Keratinocyte (primary cell): Measurements from ENCODE around the gene ITPK1. TPM values are rescaled to one million over a fixed set of nuclear protein-coding genes. Genes with fewer than 3 reads are reported as not detected.

Source experiments
- DNase-seq: peaks from one replicate; pipeline ENCODE4 v3.0.0-alpha.2; 2011; ENCODE audit warnings: low read depth, missing footprints, low spot score
- FAIRE-seq: peaks from 2 replicates; lab custom pipeline; 2011; peaks lifted over from hg19 to GRCh38; lab: Jason Lieb, UNC
- H2AFZ ChIP-seq: 2 replicates; pipeline ENCODE4 v1.6.0; 2012; ENCODE audit warnings: low read length, control low read depth, inconsistent platforms; ENCODE audit not compliant: control insufficient read depth
- H3K27ac ChIP-seq: 2 replicates; pipeline ENCODE4 v1.5.1; 2011; ENCODE audit warnings: low read length; ENCODE audit not compliant: control insufficient read depth, insufficient read depth
- H3K27me3 ChIP-seq: 3 replicates; pipeline ENCODE4 v1.6.0; 2011; ENCODE audit warnings: low read length; ENCODE audit not compliant: control insufficient read depth, insufficient read depth; ENCODE audit errors: extremely low read depth
- H3K36me3 ChIP-seq, 2 experiments: 2 replicates in 1 of 2; 3 replicates in 1 of 2; pipeline ENCODE4 v1.5.1; 2011; ENCODE audit warnings: low read length in 2 of 2, mild to moderate bottlenecking in 1 of 2; ENCODE audit not compliant: control insufficient read depth in 2 of 2, insufficient read depth in 2 of 2; ENCODE audit errors: extremely low read depth in 1 of 2
- H3K4me1 ChIP-seq: 3 replicates; pipeline ENCODE4 v1.5.1; 2011; ENCODE audit warnings: low read length; ENCODE audit not compliant: control insufficient read depth, insufficient read depth; ENCODE audit errors: extremely low read depth
- H3K4me2 ChIP-seq: 3 replicates; pipeline ENCODE4 v1.6.0; 2011; ENCODE audit warnings: low read depth, low read length; ENCODE audit not compliant: control insufficient read depth, insufficient read depth; ENCODE audit errors: extremely low read depth
- H3K4me3 ChIP-seq, 3 experiments: fragments of 200-600 bp in 1 of 3; sonication (generic) in 1 of 3; 2 replicates in 2 of 3; 3 replicates in 1 of 3; pipeline ENCODE4 v1.5.1; 2011 to 2016; ENCODE audit warnings: low read length in 3 of 3, mild to moderate bottlenecking in 3 of 3, control low read depth in 2 of 3, inconsistent platforms in 1 of 3, low read depth in 1 of 3, mixed read lengths in 1 of 3, mixed run types in 1 of 3, moderate library complexity in 1 of 3; ENCODE audit not compliant: control insufficient read depth in 2 of 3, insufficient read depth in 2 of 3; ENCODE audit errors: extremely low read depth in 1 of 3
- H3K79me2 ChIP-seq: 2 replicates; pipeline ENCODE4 v1.6.0; 2012; ENCODE audit warnings: low read length; ENCODE audit not compliant: control insufficient read depth, insufficient read depth
- H3K9ac ChIP-seq: 3 replicates; pipeline ENCODE4 v1.6.0; 2011; ENCODE audit warnings: low read length; ENCODE audit not compliant: control insufficient read depth, insufficient read depth; ENCODE audit errors: extremely low read depth
- H3K9me1 ChIP-seq: 3 replicates; pipeline ENCODE4 v1.6.0; 2011; ENCODE audit warnings: low read length; ENCODE audit not compliant: control insufficient read depth, insufficient read depth; ENCODE audit errors: extremely low read depth
- H3K9me3 ChIP-seq: 2 replicates; pipeline ENCODE4 v1.5.1; 2012; ENCODE audit warnings: low read depth, low read length; ENCODE audit not compliant: control insufficient read depth
- H4K20me1 ChIP-seq: 3 replicates; pipeline ENCODE4 v1.6.0; 2011; ENCODE audit warnings: low read length; ENCODE audit not compliant: control insufficient read depth, insufficient read depth; ENCODE audit errors: extremely low read depth
- EZH2 ChIP-seq: IDR thresholded peaks from one replicate; pipeline ENCODE4 v1.6.1; 2012; ENCODE audit warnings: inconsistent platforms, mild to moderate bottlenecking, low read length, moderate library complexity
- dilution Hi-C: fragments of 300-500 bp; cut with MboI; formaldehyde crosslinking; loops from one replicate; pipeline ENCODE4 v1.7.0; 2020; ENCODE audit warnings: low sequenced_read_pairs; ENCODE audit not compliant: extremely low pct_ligation_motif_present
- polyA plus RNA-seq, 5 experiments: library from polyadenylated mRNA; depleted of rRNA in 3 of 5; stranded (reverse) in 3 of 5; stranded (forward) in 1 of 5; unstranded in 1 of 5; fragments of >200 nt; gene quantifications; 1 replicate in 1 of 5; 2 replicates in 3 of 5; 3 replicates in 1 of 5; pipeline versions ENCODE4 v1.2.1 to v1.2.3, GENCODE V29; 2011 to 2012; ENCODE audit warnings: missing spikeins in 2 of 5, low read depth in 1 of 5, low replicate concordance in 1 of 5
- TF ChIP-seq, protein P1 (sequence below), 3 experiments: IDR thresholded peaks in 1 of 3; conservative IDR thresholded peaks in 1 of 3; optimal IDR thresholded peaks in 1 of 3; 2 replicates in 2 of 3; 3 replicates in 1 of 3; pipeline versions ENCODE3 to v1.5.1; 2011; ENCODE audit warnings: low read length in 3 of 3, mild to moderate bottlenecking in 3 of 3, moderate library complexity in 2 of 3, control low read depth in 1 of 3, inconsistent platforms in 1 of 3; ENCODE audit not compliant: insufficient read depth in 2 of 3; ENCODE audit errors: extremely low read depth in 1 of 3

ITPK1 gene
- polyA plus RNA-seq, 1 donor (not counting 4 experiments of a cell fraction or from before 2014, with no cell fraction given): 67.8 TPM

DNA sequence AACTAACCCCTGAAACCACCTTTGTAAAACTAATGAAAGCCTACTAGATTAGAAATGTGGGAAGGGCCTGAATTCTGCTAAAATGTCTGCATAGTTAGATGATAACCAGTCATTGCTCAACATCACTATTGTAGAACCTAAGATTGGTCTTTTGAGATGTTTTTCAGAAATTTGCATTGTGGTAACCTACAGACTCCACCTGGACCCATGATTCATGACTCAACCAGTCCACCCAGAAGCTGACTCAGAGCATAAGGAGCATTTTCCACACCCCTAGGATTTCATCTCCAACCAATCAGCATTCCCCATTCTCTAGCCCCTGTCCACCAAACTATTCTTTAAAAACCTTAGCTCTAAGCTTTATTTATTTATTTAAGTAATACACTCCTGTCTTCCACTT, 223.1 kb downstream of the ITPK1 start:
- Histone ChIP-seq H3K27ac (no peak overlapping the region), H3K9me3 (peaks cover 2% of the 10 kb centered on the region), H2AFZ (no peak overlapping the region), H3K36me3 (no peaks in the 10 kb centered on the region), H3K9me1 (no peaks in the 10 kb centered on the region), H3K4me3 (no peak overlapping the region), H4K20me1 (no peaks in the 10 kb centered on the region), H3K79me2 (no peaks in the 10 kb centered on the region), H3K9ac (no peak overlapping the region), H3K27me3 (peaks cover 7% of the 10 kb centered on the region), H3K4me1 (no peaks in the 10 kb centered on the region), H3K4me2 (no peak overlapping the region)
- no peak for DNase-seq
- no peak for FAIRE-seq
- dilution Hi-C loops: loop anchor here (5.0 kb wide), 1 partner anchor 40 kb away; no protein-coding TSS in a partner anchor
- TF ChIP-seq, protein P1, sequence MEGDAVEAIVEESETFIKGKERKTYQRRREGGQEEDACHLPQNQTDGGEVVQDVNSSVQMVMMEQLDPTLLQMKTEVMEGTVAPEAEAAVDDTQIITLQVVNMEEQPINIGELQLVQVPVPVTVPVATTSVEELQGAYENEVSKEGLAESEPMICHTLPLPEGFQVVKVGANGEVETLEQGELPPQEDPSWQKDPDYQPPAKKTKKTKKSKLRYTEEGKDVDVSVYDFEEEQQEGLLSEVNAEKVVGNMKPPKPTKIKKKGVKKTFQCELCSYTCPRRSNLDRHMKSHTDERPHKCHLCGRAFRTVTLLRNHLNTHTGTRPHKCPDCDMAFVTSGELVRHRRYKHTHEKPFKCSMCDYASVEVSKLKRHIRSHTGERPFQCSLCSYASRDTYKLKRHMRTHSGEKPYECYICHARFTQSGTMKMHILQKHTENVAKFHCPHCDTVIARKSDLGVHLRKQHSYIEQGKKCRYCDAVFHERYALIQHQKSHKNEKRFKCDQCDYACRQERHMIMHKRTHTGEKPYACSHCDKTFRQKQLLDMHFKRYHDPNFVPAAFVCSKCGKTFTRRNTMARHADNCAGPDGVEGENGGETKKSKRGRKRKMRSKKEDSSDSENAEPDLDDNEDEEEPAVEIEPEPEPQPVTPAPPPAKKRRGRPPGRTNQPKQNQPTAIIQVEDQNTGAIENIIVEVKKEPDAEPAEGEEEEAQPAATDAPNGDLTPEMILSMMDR (optimal IDR thresholded peaks at IDR 0.05 in 1 of 3, IDR thresholded peaks at IDR 0.05 in 1 of 3, conservative IDR thresholded peaks at IDR 0.05 in 1 of 3; ENCODE audit: extremely low read depth in 1 of 3, insufficient read depth in 2 of 3, low read length in 3 of 3): no peak
- TF ChIP-seq EZH2: no peak

DNA sequence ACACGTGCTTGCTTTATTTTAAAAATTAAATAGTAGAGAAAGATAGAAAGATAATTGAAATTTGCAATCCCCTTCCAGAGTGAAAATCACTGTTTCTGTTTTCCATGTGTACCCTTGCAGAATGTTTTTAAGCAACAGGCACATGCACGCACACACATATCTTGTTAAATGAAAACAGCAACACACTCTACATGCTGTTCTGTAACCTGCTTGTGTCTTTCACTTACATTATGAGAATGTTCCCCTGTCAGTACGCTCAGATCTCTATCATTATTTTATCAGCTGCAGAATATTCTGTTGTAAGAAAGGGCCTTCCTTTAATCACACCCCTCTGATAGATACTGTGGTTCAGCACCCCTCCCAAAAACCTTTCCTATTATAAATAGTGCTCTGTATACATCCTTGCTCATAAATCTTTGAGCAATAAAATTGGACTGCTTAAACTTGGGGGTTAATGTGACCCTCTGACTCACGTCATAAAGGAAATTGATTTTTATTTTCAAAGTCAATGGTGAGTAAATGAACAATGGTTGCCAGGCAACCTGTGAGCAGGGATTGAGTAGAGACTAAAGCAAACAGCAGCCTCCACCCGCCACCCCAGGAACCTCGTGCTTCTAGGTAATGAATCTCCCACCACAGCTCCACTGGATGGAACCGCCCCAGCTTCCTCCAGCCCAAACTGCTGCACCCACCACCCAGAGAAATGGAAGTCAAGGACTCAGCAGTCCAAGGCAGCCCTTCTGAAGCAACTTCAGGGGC, 224.7 kb downstream of the ITPK1 start:
- Histone ChIP-seq H3K27me3 (peaks cover 7% of the 10 kb centered on the region), H4K20me1 (no peaks in the 10 kb centered on the region), H3K9me1 (no peaks in the 10 kb centered on the region), H3K9me3 (peaks cover 2% of the 10 kb centered on the region), H3K4me1 (no peaks in the 10 kb centered on the region), H3K27ac (no peak overlapping the region), H2AFZ (no peak overlapping the region), H3K4me3 (no peak overlapping the region), H3K79me2 (no peaks in the 10 kb centered on the region), H3K36me3 (no peaks in the 10 kb centered on the region), H3K4me2 (no peak overlapping the region), H3K9ac (no peak overlapping the region)
- dilution Hi-C loops: loop anchor here (5.0 kb wide), 1 partner anchor 41 kb away; no protein-coding TSS in a partner anchor
- TF ChIP-seq, protein P1 (optimal IDR thresholded peaks at IDR 0.05 in 1 of 3, IDR thresholded peaks at IDR 0.05 in 1 of 3, conservative IDR thresholded peaks at IDR 0.05 in 1 of 3; ENCODE audit: extremely low read depth in 1 of 3, insufficient read depth in 2 of 3, low read length in 3 of 3): no peak
- TF ChIP-seq EZH2: no peak
- DNase-seq: no peak
- FAIRE-seq: no peak
